Activated naive CD4-positive, alpha-beta T cell (primary cell): ENCODE measurements around the gene VPS9D1.
A peak's percentile ranks its signal among the peaks of the same experiment; 100 is the strongest.
"Not testable (repeated sequence)": the region's sequence is repeated elsewhere in the genome, so short reads cannot be mapped to it uniquely, and the experiment has no call there.

Experiments used
- DNase-seq, 4 experiments: peaks; one replicate each; lab custom pipeline; 2025; lab: John Stamatoyannopoulos, UW

Gene VPS9D1

DNA sequence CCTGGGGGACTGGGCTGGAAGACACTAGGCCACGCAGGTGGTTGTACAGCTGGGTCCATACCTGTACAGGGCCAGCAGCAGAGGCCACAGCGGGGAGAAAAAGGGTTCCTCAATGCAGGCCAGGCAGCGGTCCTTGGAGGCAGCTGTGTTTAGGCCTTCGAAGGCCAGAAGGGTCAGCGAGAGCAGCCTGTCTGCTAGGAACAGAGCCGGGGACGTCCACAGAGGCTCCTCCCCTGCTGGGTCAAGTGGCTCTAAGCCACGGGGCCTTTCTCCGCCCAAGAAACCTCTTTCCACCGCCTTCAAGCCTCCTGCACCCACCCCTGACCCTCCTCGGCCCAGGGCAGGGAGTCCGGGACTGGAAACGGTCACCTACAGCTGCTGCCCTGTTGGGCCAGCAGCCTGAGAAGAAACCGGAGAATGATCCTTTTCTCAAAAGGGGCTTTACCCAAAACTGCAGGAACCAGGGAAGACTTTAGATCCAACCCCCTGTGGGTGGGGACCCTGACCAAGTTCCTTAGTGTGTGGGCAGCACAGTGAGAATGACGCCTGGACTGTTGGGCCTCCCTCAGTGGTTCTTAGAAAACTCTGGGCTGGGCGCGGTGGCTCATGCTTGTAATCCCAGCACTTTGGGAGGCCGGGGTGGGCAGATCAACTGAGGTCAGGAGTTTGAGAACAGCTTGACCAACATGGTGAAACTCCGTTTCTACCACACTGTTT is 10.8 kb downstream of the VPS9D1 start:
- DNase-seq: no peak

DNA sequence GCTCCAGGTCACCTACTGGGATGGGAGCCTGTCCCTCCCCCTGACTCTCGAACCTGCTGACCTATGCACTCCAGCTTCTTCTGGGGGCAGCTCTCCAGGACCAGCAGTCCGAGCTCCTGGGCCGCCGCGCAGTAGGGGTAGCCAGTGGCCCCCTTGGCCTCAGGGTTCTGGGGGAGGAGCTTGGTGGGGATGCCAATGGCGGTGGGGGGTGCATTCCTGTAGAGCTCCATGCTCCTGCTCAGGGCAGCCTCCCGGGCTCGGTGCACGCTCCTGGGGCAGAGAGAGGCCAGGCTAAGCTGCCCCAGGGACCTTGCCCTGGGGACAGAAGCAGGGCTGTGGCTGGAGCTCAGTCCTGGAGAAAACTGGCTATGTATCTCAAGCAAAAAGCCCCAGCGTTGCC is 11.5 kb downstream of the VPS9D1 start:
- no peak for DNase-seq

DNA sequence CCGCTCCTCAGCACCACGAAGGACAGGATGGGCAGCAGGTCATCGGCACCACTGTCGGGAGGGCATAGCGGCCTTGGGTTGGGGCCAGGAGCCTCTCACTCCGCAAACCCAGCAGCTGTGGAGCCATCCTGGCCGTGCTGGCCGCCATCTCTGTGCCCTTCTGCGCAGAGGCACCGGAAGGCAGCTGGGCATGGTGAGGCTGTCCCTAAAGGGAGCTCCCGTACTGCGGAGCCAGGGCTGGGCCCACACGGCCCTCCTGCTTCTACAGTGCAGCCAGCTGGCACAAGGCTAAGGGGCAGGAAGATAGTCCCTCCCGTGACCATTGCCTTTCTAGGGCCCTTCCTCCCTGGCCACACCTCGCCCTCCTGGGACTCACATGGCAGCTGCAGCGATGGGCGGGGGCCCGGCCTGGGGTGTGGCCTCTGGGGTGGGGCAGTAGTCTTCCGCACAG is 12.2 kb downstream of the VPS9D1 start:
- no peak for DNase-seq

DNA sequence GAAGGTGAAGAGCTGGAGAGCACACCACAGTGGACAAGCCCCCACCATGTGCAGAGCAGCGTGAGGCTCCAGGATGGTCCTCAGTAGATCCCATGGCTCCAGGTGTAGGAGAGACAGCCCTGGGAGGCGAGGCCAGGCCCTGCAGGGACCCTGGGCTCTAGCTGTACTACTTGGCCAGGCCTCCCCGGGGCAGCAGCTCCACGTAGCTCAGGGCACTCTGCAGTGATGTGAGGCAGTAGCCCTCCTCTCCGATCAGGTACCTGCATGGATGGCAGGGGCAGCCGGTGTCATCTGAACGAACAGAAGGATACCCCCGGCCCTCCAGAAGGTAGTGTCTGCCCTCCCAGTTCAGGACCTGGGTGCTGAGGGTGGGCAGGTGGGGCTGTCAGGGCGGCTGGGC is 13.0 kb downstream of the VPS9D1 start:
- no peak for DNase-seq

DNA sequence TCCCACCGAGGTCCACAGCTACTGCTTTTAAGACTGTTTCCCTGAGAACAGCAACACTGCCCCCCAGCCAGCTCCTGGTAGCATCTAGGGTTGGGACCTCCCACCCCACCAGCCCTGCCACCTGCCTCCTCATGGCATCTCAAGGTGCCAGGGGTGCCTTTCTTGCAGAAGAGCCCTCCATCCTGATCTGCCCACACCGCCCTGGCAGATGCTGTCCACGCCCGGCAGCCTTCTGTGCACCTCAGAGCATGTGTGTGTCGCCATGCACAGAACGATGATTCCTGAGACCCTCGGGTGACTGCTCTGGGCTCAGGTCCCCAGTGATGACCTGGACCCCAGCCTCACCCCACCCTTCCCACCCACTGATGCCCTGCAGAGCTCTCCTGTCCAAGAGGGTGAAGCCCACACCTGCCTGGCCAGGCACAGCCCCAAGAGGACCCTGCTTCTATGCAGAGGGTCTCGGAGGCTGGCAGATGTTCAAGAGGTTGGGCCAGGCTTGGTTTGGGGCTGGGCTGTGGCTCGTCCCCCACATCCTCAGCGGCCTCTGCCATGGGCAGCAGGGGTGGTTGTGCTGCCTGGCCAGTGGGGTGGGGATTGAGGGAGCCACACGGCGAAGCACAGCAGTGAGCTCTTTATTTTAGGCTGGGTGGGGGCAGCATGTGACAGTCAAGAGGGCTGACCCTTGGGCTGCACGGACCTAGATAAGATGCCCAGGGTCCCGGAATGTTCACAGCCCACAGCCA is 14.0 kb downstream of the VPS9D1 start:
- DNase-seq: no peak

DNA sequence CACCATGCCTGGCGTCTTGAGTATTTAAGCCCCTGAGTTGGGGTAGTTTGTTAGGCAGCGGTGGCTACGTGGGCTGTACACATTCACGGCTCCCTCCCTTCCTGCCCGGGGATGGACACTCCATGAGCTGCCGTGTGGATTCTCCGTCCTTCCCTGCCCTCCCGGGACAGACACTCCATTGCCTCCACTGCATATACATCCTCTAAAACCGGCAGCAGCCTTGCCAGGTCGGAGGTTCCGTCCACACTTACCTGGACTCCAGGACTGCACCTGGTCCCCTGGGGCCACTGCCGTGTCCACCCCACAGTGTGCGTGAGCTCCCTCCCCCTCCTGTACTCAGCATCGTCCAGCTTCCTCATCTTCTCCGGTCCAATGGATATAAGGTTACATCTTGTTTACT is 15.7 kb downstream of the VPS9D1 start:
- no peak for DNase-seq

DNA sequence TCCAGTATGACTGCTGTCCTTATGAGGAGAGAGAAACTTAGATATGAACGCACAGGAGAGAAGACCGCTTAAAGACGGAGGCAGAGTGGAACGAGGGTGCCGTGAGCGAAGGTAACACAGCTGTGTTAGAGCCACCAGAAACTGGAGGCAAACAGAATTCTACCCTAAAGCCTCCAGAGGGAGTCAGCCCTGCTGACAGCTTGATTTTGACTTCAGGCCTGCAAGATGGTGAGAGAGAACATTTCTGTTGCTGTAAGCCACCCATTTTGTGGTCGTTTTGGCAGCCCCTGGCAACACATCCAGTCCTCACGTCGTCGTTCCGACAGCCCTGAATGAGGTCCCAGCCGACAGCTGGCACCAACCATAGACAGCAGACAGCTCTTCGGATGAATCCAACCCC is 16.4 kb downstream of the VPS9D1 start:
- DNase-seq: no peak

DNA sequence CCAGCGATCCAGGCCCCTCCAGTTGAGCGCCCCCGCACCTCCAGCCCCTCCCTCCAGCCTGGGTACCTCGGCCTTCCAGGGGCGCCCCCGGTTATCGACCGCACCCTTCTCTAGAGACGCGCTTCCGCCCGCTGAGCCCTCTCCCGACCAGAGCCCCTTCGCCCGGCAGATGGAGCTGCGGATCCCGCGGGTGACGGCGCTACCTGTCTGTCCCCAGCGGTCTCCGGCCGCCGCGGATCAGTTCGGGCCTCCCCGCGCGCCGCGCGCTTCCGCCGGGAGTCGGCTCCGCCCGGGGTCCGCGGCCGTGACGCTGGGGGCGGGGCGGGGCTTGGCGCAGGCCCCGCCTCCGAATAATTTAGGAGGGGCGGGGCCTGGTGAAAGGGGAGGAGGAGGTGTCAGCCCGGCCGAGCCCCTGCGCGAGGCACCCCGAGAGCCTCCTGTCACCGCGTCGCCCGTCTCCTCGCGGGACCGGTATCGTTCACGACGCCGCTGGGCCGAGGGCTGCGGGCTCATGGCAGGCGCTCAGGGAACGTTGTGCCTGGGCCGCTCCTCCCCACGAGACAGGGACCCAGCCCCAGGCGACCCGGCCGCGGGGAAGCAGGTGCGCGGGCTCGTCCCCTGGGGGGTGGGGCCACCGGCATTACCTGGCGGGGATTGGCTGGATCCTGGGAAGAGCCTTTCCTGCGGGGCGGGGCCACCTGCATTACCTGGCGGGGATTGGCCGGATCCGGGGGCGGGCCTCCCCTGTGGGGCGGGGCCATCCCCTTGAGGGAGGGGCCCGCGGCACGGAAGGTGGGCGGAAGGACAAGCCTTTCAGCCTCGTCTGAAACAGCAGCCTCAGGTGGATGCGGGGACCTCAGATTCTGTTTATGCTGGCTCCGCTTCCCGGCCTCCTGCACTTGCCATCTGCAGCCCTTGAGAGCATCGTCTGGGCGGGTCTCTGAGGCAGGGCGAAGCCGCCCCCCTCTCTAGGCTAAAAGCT is 19.0 kb downstream of the VPS9D1 start, which contains the start of gene SPATA2L:
Gene SPATA2L, minus strand, starts transcription at position 281 of the 982 bp plus-strand sequence. CDS start 473 bp downstream, outside the sequence.
- DNase-seq: peak; percentile 92 to 99 (median 97)

DNA sequence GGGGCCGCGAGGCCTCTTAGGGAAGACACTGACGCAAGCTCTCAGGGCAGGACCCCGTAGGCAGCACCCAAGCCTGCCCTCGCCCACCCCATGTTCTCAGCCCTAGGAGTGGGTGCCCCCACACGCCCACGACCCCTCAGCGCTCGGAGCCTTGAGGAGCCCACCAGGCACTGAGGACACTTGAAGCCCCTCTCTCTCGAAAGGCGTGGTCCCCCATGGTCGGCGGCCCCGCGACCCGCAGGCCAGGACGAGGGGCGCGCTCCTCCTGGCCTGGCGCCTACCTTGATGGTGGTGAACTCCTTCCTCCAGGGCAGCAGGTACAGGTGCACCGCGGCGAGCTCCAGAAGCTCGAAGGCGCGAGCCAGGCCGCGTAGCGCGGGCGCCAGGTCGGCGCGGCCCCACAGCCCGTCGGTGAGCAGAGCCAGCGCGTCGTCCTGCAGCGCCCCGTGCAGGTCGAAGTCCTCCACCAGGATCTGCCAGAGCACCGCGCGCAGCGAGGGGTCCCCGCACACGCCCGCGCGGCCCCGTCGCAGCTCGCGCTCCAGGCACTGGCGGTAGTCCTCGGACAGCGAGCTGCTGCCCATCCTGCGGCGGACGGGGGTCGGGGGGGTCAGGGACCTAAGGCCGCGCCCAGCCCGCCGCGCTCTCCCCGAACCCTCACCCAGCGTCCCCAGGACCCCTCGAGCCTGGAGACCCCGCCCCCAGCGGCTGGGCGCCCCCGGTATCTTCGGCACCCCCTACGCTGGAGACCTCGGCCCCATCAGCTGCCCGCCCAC is 19.9 kb downstream of the VPS9D1 start:
- DNase-seq: peak in 2 of 4 experiments; percentile 29 to 47

DNA sequence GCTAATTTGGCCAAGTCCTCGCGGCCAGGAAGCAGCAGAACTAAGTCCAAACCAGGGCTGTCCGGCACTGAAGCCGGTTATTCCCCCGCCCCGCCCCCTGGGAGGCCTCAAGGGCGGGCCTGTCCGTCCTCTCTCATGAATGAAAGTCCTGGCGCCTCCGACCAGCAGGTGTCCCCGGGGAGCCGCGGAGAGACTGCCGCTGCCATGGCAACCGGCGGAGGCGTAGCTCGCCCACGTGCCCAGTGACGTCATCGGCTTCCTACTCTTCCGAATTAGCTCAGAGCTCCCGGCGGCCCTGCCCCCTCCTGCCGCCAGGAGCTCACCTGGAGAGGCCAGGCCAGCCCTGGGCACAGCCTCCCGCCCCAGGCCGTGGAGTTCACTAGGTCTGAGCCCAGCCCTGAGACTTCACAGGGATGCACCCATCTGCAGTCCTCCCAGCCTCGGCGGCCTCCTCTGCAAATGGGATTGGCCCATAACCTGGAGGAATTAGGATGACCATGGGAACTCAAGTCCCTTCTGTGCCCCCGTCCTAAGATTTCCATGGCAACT is 20.5 kb downstream of the VPS9D1 start:
- peak; percentile 87 to 94 (median 91) for DNase-seq

DNA sequence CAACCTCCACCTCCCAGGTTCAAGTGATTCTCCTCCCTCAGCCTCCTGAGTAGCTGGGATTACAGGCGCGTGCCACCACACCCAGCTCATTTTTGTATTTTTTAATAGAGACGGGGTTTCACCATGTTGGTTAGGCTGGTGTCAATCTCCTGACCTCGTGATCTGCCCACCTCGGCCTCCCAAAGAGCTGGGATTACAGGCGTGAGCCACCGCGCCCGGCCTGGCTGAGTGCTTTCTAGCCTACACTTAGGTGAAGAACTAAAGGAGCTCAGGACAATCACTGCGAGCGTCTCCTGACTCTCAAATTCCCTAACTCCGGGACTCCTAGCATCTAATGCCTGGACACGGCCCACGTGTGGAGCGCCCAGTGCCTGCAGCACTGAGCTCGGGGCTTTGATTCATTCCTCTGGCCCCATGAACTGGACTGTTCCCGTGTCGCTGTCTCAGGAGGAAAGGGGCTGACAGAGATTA is 21.0 kb downstream of the VPS9D1 start:
- DNase-seq: not testable (repeated sequence)

DNA sequence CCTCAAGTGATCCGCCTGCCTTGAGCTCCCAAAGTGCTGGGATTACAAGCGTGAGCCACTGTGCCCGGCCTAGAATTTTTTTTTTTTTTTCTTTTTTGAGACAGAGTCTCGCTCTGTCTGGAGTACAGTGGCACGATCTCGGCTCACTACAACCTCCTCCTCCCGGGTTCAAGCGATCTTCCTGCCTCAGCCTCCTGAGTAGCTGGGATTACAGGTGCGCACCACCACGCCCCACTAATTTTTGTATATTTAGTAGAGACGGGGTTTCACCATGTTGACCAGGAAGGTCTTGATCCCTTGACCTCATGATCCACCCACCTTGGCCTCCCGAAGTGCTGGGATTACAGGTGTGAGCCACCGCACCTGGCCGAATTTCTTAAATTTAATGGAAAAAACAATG is 22.0 kb downstream of the VPS9D1 start:
- not testable (repeated sequence) for DNase-seq

DNA sequence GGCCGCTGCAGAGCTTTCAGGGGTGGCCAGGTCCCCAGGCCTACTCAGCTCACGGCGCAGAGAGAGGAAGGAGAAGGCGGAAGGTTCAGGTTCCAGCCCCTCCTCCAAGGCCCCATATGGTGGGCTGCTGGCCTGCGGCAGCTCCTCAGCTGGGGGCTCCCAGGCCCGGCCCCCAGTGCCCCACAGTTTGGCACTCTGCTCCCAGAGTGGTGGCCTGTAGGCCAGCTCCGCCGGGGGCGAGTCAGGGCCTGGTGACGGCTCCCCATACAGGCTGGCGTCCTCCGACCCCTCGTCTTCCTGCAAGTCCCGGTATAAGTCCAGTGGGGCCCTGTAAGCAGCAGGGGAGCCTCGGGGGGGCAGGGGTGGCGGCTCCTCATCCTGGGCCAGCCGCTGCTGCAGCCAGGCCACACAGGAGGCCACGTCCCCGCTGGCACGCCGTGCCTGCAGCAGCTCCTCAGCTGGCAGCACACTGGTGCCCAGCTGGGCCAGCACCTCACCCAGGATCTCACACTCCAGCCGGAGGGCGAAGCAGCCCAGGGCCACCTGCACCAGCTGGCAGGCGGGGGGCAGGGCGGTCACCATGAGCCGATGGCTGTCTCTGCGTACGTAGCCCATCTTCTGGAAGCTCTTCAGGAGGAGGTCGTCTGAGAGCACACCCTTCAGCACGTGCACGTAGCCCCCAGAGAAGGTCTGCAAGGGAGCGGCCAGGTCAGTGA is 22.9 kb downstream of the VPS9D1 start:
- DNase-seq: no peak

DNA sequence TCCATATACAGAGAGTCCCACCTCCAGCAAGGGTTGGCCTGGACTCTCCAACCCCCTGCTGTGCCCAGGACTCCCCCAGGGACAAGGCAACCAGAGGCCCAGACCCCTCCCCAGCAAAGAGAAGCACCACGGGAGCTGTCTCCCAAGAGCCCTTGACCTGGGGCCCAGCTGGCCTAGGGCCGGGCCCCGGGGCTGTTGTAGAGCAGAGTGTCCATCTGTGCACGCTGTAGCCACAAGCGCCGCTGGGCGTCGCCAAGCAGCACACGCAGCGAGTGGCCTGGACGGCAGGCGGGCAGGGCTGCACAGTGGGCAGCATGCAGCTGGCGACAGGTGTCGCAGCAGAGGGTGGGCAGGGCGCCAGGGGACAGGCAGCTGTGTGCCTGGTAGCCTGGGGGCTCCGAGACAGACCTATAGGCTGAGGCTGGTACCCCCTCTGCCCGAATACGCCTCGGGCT is 23.5 kb downstream of the VPS9D1 start:
- no peak for DNase-seq

DNA sequence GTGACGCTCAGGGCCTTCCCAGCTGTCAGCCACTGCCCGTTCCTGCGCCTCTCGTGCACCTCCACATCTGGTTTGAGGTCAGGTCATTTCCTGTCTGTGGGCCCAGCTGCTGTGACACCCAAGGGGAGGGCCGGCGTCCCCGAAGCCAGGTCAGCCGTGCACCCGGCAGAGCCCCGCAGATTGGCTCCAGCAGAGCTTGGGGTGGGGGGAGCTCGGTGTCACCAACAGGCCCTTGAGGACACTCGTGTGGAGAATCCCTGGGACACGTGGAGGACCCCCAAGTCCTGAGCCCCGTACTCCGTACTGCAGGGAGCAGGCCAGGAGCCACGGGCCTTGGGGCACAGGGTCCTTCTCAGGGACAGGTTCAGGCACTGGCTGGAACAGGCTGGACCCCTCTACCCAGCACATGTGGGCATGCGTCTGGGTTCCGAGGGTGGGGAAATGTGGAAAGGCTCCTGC is 24.0 kb downstream of the VPS9D1 start:
- DNase-seq: no peak

DNA sequence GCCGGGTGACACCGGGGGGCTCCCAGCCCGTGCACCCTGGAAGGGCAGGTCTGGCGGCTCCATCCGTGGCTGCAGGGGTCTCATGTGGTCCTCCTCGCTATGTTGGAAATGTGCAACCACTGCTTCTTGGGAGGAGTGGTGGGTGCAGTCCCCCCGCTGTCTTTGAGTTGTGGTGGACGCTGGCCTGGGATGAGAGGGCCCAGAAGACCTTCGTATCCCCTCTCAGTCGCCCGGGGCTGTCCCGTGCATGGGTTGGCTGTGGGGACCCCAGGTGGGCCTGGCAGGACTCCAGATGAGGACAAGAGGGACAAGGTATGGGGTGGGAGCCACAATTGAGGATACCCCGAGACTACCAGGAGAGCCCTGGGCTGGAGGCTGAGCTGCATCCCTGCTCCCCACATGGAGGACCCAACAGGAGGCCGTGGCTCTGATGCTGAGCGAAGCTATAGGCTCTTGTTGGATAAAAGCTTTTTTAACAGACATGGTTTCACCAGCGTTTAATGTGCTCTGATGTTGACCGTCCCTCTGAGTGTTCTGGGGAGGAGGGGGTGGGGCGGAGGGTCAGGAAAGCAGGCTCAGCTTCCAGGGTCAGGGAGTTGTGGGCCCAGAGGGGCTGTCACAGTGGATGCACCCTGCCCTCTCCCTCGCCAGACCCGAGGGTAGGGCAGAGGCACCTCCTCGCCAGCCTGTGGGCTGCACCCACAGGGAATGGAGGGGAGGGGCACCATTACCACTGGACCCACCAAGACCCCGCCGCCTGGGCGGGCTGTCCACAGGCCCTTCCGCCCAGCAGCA is 24.6 kb downstream of the VPS9D1 start:
- DNase-seq: no peak

DNA sequence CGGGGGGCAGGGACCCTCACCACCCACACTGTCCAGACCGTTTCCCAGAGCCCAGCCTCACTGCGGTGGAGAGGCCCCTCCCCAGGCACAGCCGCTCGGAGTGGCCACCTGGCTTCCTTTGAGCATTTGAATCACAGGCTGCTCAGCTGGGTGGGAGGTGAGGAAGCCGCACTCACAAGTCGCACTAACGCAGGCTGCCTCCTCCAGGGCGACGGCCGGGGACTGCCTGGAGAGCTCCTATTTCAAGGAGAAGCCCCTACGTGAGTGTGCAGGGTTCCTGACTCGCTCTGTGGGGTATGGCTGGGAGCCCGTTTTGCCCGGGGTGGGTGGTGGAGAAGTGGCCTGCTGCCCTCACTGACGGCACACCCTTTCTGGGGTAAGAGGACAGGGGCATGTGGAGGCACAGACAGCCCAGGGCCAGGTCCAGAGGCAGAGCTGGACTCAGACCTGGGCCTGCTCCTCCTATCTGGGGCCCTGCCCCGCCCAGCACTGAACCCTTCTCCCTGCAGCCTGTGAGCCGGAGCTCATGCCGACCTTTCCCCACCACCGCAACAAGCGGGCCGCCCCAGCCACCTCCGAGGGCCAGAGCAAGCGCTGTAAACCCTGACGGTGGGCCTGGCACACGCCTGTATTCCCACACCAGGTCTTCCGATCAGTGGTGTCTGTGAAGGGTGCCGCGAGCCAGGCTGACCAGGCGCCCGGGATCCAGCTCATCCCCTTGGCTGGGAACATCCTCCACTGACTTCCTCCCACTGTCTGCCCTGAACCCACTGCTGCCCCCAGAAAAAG is 25.4 kb downstream of the VPS9D1 start:
- DNase-seq: no peak

DNA sequence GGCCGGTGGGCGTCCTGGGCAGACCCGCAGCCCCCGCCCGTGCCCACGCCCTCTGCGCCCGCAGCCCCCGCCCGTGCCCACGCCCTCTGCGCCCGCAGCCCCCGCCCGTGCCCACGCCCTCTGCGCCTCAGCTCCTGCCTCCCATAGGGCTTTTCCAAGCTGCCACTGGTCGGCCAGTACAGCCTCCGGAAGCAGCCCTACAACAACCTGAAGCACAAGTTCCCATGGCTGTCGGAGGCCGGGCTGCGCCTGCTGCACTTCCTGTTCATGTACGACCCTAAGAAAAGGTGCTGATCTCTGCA is 26.0 kb downstream of the VPS9D1 start:
- DNase-seq: not testable (repeated sequence)
